Left ventricle myocardium inferior (tissue), 1 donor: ENCODE data around the gene ZNF525. TPM values are rescaled to one million over a fixed set of nuclear protein-coding genes. Genes with fewer than 3 reads are reported as not detected.
"Not testable (repeated sequence)": the region's sequence is repeated elsewhere in the genome, so short reads cannot be mapped to it uniquely, and the experiment has no call there.

ENCODE experiments used
- DNase-seq: peaks from one replicate; pipeline ENCODE4 v3.0.0-alpha.2; 2020
- H3K27ac ChIP-seq: fragments of 200-600 bp; replicated peaks from 2 replicates; pipeline ENCODE4 v1.8.0; 2021
- H3K27me3 ChIP-seq: fragments of 200-600 bp; 2 replicates; pipeline ENCODE4 v1.8.0; 2021; ENCODE audit warnings: low read depth
- H3K36me3 ChIP-seq: fragments of 200-600 bp; 2 replicates; pipeline ENCODE4 v1.8.0; 2021
- H3K4me1 ChIP-seq: fragments of 200-600 bp; 2 replicates; pipeline ENCODE4 v1.8.0; 2021
- H3K4me3 ChIP-seq: fragments of 200-600 bp; 2 replicates; pipeline ENCODE4 v1.8.0; 2021; ENCODE audit warnings: mild to moderate bottlenecking, moderate library complexity
- H3K9me3 ChIP-seq: fragments of 200-600 bp; replicated peaks from 2 replicates; pipeline ENCODE4 v1.8.0; 2021
- CTCF ChIP-seq: fragments of 200-600 bp; IDR thresholded peaks from 2 replicates; pipeline ENCODE4 v1.8.0; 2021; ENCODE audit warnings: antibody characterized with exemption, mild to moderate bottlenecking, borderline replicate concordance
- intact Hi-C: fragments of 100-400 bp; cut with micrococcal nuclease; formaldehyde crosslinking; loops from one replicate; pipeline ENCODE4 v1.11.0; 2022
- total RNA-seq: library from RNA; stranded (reverse); fragmentation: NEBNext Ultra II Directional; extraction: Animal tissue kit (Norgen Biotek cat#: 25700); gene quantifications from one replicate; pipeline ENCODE4 v1.2.1, GENCODE V29; 2021
- donor health status: DM: no; HTN: yes; CAD: no; lungs with severe emphysema.

The ZNF525 gene
- total RNA-seq, 1 donor from 2014 or later = 4.3 TPM

- H3K36me3 ChIP-seq = peaks cover 53% of the 10 kb centered on the region
- intact Hi-C loops = no loop called here
- H3K27ac ChIP-seq = no peak overlapping the region
- DNase-seq = no peak
- no peak for TF ChIP-seq CTCF
- H3K4me1 ChIP-seq = no peaks in the 10 kb centered on the region
- H3K27me3 ChIP-seq = no peaks in the 10 kb centered on the region
- peaks cover 94% of the 10 kb centered on the region for H3K9me3 ChIP-seq
- H3K4me3 ChIP-seq = no peak overlapping the region
Observed at GRCh38 chr19:53355739-53356138, 9.8 kb upstream of the ZNF525 start.

- Histone ChIP-seq H3K9me3 (peaks cover 71% of the 10 kb centered on the region), H3K4me3 (no peak overlapping the region), H3K27ac (no peak overlapping the region), H3K4me1 (no peaks in the 10 kb centered on the region), H3K27me3 (no peaks in the 10 kb centered on the region), H3K36me3 (peaks cover 30% of the 10 kb centered on the region)
- intact Hi-C loops = no loop called here
- TF ChIP-seq CTCF = no peak
- no peak for DNase-seq
Observed at GRCh38 chr19:53357821-53358581, 7.5 kb upstream of the ZNF525 start.

GRCh38 chr19:53360056-53360455 lies 5.4 kb upstream of the ZNF525 start:
- H3K27ac ChIP-seq, H3K27me3 ChIP-seq, DNase-seq, H3K4me1 ChIP-seq, H3K4me3 ChIP-seq, intact Hi-C loops: not testable (repeated sequence)
- Histone ChIP-seq H3K9me3 (peaks cover 50% of the 10 kb centered on the region), H3K36me3 (peaks cover 11% of the 10 kb centered on the region)

GRCh38 chr19:53365899-53366493 lies 491 bp downstream of the ZNF525 start:
- H3K9me3 ChIP-seq = no peaks in the 10 kb centered on the region
- H3K4me1 ChIP-seq = peaks cover 12% of the 10 kb centered on the region
- TF ChIP-seq CTCF = no peak
- peak; percentile 15 for DNase-seq
- peak overlapping the region; percentile 68 for H3K27ac ChIP-seq
- no peaks in the 10 kb centered on the region for H3K36me3 ChIP-seq
- no peaks in the 10 kb centered on the region for H3K27me3 ChIP-seq
- peak overlapping the region; percentile 86 for H3K4me3 ChIP-seq
- intact Hi-C loops = no loop called here

- no peaks in the 10 kb centered on the region for H3K27me3 ChIP-seq
- no peaks in the 10 kb centered on the region for H3K4me1 ChIP-seq
- no peak overlapping the region for H3K4me3 ChIP-seq
- peaks cover 32% of the 10 kb centered on the region for H3K36me3 ChIP-seq
- no peak for TF ChIP-seq CTCF
- DNase-seq = no peak
- H3K9me3 ChIP-seq = no peaks in the 10 kb centered on the region
- no peak overlapping the region for H3K27ac ChIP-seq
- intact Hi-C loops = no loop called here
Observed at GRCh38 chr19:53372196-53372595, 6.7 kb downstream of the ZNF525 start.

- intact Hi-C loops = no loop called here
- H3K27ac ChIP-seq = no peak overlapping the region
- H3K27me3 ChIP-seq = no peaks in the 10 kb centered on the region
- no peaks in the 10 kb centered on the region for H3K9me3 ChIP-seq
- H3K36me3 ChIP-seq = peaks cover 53% of the 10 kb centered on the region
- no peaks in the 10 kb centered on the region for H3K4me1 ChIP-seq
- no peak overlapping the region for H3K4me3 ChIP-seq
- DNase-seq = no peak
- TF ChIP-seq CTCF = no peak
Observed at GRCh38 chr19:53374288-53374687, 8.8 kb downstream of the ZNF525 start.
